Heart right ventricle (tissue), 16 donors: Measurements from ENCODE around the gene ZBTB40. TPM values are rescaled to one million over a fixed set of nuclear protein-coding genes. Genes with fewer than 3 reads are reported as not detected.

ENCODE experiments used
- ATAC-seq, 8 donors: fragments of 200-7000 bp; cut with Tn5 transposase; one replicate each; pipeline ENCODE4 v1.9.1; 2020; ENCODE audit warnings: mild to moderate bottlenecking in 8 of 8, moderate library complexity in 8 of 8, moderate number of reproducible peaks in 1 of 8
- DNase-seq, 2 donors: peaks; one replicate each; pipeline ENCODE4 v3.0.0-alpha.2; 2020
- H3K27ac ChIP-seq, 10 donors: fragments of 200-600 bp; sonication (generic) in 2 of 10; one replicate each; pipeline versions ENCODE4 v1.5.0 to v1.8.0; 2020 to 2022; ENCODE audit warnings: mild to moderate bottlenecking in 3 of 10
- H3K27me3 ChIP-seq, 7 donors: fragments of 200-600 bp; one replicate each; pipeline ENCODE4 v1.8.0; 2021 to 2022; ENCODE audit warnings: mild to moderate bottlenecking in 2 of 7
- H3K36me3 ChIP-seq, 9 donors: fragments of 200-600 bp; sonication (generic) in 1 of 9; one replicate each; pipeline versions ENCODE4 v1.5.0 to v1.8.0; 2020 to 2022; ENCODE audit warnings: mild to moderate bottlenecking in 2 of 9
- H3K4me1 ChIP-seq, 9 donors: fragments of 200-600 bp; sonication (generic) in 1 of 9; one replicate each; pipeline versions ENCODE4 v1.5.0 to v1.8.0; 2020 to 2022; ENCODE audit warnings: mild to moderate bottlenecking in 4 of 9
- H3K4me3 ChIP-seq, 10 donors: fragments of 200-600 bp; sonication (generic) in 2 of 10; one replicate each; pipeline versions ENCODE4 v1.5.0 to v1.8.0; 2020 to 2022; ENCODE audit warnings: mild to moderate bottlenecking in 7 of 10, moderate library complexity in 2 of 10
- H3K9me3 ChIP-seq, 11 donors: fragments of 200-600 bp in 10 of 11; sonication (generic) in 2 of 11; one replicate each; pipeline versions ENCODE4 v1.5.0 to v1.8.0; 2013 to 2022; ENCODE audit warnings: mild to moderate bottlenecking in 2 of 11, control low read depth in 1 of 11, moderate library complexity in 1 of 11
- WGBS, 2 donors: extraction: QIAGEN DNeasy Blood & Tissue Kit; methylation state at CpG; one replicate each; pipeline ENCODE4 v1.1.7; 2013; ENCODE audit warnings: inconsistent platforms in 1 of 2; 5-methylcytosine and 5-hydroxymethylcytosine counted together
- intact Hi-C, 10 donors: fragments of 100-400 bp; cut with DNase I; formaldehyde crosslinking; loops; one replicate each; pipeline versions ENCODE4 v1.11.1 to v1.14.2; 2022
- polyA plus RNA-seq, 2 donors: library from polyadenylated mRNA; stranded (reverse); fragments of 200-250 nt; gene quantifications; one replicate each; pipeline ENCODE4 v1.2.3, GENCODE V29; 2013
- total RNA-seq, 10 donors: library from RNA; stranded (reverse); fragmentation: NEBNext Ultra II Directional in 3 of 10; extraction: Animal tissue kit (Norgen Biotek cat#: 25700) in 3 of 10; gene quantifications; one replicate each; pipeline versions ENCODE4 v1.2.1 to v1.2.4, GENCODE V29; 2021 to 2023
- TF ChIP-seq, protein P1 (sequence below), 9 donors: fragments of 200-600 bp; sonication (generic) in 2 of 9; IDR thresholded peaks; one replicate each; pipeline versions ENCODE4 v1.5.0 to v1.8.0; 2021 to 2022; ENCODE audit warnings: antibody characterized with exemption in 9 of 9, mild to moderate bottlenecking in 5 of 9, moderate library complexity in 1 of 9
- donor health status: Arrhythmogenic right ventricular cardiomyopathy.
- donor health status: ischemic (EF 13 %, LVEDD 7.1; RV severe dilation, severe dysfunction).
- donor health status: healthy with polysubstance abuse.
- donor health status: DM: no; HTN: yes; CAD: no.
- donor health status: DM: no; HTN: no; CAD: no.
- donor health status: ischemic (EF 25% LVEDD 6.9; RV normal size, moderate dysfunction).
- donor health status: ischemic (EF 25% LVEDD 5.7; RV mildly dilated, moderate dysfunction).
- donor health status: healthy.
- donor health status: DM: yes; HTN: yes; CAD: no.
- donor health status: Ischemic cardiomyopathy.
- donor health status: ischemic (EF 35%, LVEDD 5.7; RV mildly dilated, moderate dysfunction).
- donor health status: nonischemic (EF 11% LVEDD 7.7; RV severe dilation, severe dysfunction).
- donor health status: DM: yes; HTN: yes; CAD: no.
- donor health status: PGD.
- donor health status: ischemic (EF 29% LVEDD 5.4; RV normal size, mild dysfunction).
- donor health status: nonischemic (EF 23%, LVEDD 6.1; RV moderate dilation, normal function).

The ZBTB40 gene
- total and polyA plus RNA-seq, 12 donors, result 3.2 to 18.2 (median 13.2) TPM

DNA sequence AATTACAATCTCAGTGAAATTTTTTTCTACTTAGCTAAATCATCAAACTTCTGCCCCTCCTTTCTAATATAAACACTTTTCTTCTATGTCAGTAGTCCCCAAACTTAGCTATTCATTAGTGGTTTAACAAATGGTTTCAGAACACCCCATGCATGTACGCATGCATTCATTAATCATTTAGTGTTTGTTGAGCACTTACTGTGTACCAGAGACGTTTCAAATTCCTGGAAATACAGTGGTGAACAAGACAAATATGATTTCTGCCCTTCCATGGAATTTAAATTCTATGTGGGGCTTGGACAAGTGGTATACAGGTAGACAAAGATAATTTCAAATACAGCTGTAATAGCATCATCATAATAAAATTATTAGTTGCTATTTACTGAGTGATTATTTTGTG is 1.5 kb downstream of the ZBTB40 start:
- H3K27me3 ChIP-seq, result no peaks in the 10 kb centered on the region
- peak overlapping the region in 7 of 10 donors; percentile 64 to 99 (median 90) for H3K4me3 ChIP-seq
- intact Hi-C loops, result loop anchor here in 1 of 10 donors (5.0 kb wide), 1 partner anchor 39 kb away; no protein-coding TSS in a partner anchor
- ATAC-seq (no peak), DNase-seq (no peak)
- TF ChIP-seq, protein P1, sequence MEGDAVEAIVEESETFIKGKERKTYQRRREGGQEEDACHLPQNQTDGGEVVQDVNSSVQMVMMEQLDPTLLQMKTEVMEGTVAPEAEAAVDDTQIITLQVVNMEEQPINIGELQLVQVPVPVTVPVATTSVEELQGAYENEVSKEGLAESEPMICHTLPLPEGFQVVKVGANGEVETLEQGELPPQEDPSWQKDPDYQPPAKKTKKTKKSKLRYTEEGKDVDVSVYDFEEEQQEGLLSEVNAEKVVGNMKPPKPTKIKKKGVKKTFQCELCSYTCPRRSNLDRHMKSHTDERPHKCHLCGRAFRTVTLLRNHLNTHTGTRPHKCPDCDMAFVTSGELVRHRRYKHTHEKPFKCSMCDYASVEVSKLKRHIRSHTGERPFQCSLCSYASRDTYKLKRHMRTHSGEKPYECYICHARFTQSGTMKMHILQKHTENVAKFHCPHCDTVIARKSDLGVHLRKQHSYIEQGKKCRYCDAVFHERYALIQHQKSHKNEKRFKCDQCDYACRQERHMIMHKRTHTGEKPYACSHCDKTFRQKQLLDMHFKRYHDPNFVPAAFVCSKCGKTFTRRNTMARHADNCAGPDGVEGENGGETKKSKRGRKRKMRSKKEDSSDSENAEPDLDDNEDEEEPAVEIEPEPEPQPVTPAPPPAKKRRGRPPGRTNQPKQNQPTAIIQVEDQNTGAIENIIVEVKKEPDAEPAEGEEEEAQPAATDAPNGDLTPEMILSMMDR (IDR thresholded peaks at IDR 0.05), result no peak
- WGBS, 2 donors, result 77 to 79% methylated on average over 2 of the region's 2 CpGs
- H3K27ac ChIP-seq, result peak overlapping the region in 7 of 10 donors; percentile 96 to 99 (median 97)
- H3K36me3 ChIP-seq, result no peaks in the 10 kb centered on the region
- H3K4me1 ChIP-seq, result peaks cover 3 to 63% (median 38%) of the 10 kb centered on the region in 9 donors
- no peaks in the 10 kb centered on the region for H3K9me3 ChIP-seq

DNA sequence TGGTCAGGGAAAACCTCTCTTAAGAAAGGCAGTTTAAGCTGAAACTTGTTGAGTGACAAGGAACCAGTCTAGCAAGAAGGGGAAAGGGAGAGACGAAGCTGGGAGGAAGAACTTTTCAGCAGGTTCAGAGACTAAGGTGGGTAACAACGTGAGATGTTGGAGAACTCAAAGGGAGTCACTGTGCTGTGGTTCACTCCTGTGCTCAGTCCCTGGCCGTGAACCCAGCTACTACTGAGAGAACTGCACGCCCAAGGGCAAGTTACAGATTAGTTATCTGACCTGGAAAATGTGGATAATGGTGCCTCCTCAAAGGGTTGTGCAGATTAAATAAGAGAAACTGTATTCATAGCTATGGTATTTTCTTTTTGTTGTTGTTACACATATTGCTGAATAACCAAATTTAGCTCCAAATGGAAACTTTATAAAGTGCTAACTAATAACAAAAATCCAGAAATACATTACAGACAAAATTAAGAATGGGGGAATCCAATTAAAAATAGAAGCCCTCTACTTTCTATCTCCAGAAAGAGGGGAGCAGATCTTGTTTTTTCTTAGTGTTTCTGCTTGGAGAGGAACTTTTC is 2.9 kb downstream of the ZBTB40 start:
- TF ChIP-seq, protein P1 (IDR thresholded peaks at IDR 0.05), result no peak
- ATAC-seq (no peak), DNase-seq (no peak)
- intact Hi-C loops, result loop anchor here in 2 of 10 donors (5.0 kb wide), 1 partner anchor 38 kb away; no protein-coding TSS in a partner anchor
- H3K27me3 ChIP-seq, result no peaks in the 10 kb centered on the region
- H3K27ac ChIP-seq, result peak overlapping the region in 4 of 10 donors; percentile 14 to 35 (median 22)
- H3K36me3 ChIP-seq, result no peaks in the 10 kb centered on the region
- peaks cover 3 to 64% (median 38%) of the 10 kb centered on the region in 9 donors for H3K4me1 ChIP-seq
- no peaks in the 10 kb centered on the region for H3K9me3 ChIP-seq
- H3K4me3 ChIP-seq, result no peak overlapping the region
- 41 to 59% methylated on average over 4 of the region's 4 CpGs for WGBS, 2 donors

DNA sequence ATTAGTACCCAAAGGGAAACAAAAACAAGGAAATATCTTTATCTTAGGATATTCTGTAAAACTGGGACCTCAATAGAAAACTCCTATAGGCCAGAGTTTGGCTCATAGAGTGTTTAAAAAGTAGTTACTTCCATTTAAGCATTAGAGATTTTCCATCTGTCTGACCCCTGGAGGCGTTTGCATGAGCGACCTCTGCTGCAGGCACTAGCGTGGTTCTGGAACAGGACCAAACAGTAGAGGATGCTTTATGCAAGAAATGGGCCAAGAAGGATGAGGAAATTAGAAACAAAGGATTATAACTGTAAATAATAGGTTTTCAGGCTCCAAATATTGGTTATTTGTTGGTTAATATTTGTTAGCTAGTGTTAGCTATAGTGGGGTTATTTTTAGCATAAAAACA is 5.7 kb downstream of the ZBTB40 start:
- Histone ChIP-seq H3K4me3 (no peak overlapping the region), H3K27ac (peak overlapping the region in 4 of 10 donors; percentile 3 to 31 (median 22)), H3K27me3 (no peaks in the 10 kb centered on the region), H3K9me3 (no peaks in the 10 kb centered on the region), H3K4me1 (peaks cover 3 to 78% (median 39%) of the 10 kb centered on the region in 9 donors), H3K36me3 (no peaks in the 10 kb centered on the region)
- intact Hi-C loops, result loop anchor here in 1 of 10 donors (5.0 kb wide), 1 partner anchor 35 kb away; no protein-coding TSS in a partner anchor
- peak in 1 of 8 donors; percentile 32 for ATAC-seq
- WGBS, 2 donors, result 13 to 17% methylated on average over 3 of the region's 3 CpGs
- TF ChIP-seq, protein P1 (IDR thresholded peaks at IDR 0.05), result peak in 6 of 9 donors; percentile 10 to 40 (median 24)
- DNase-seq, result no peak

DNA sequence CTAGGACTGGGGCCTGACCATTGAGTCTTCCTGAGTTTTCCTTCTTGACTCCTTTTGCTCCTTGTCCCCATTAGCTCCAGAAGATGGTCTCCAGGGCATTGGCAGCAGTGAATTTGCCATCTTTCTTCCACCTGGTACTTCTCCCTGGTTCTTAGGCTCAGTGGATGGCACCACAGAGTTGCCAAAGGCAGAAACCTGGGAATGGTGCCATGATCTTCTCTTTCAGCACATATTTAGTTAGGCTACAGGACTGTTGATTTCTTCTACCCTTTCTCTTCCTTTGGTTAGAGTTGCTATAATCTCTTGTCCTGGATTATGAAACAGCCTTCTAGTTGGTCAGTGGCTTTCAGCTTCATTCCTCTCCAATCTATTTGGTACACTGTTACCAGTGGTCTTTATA is 6.2 kb downstream of the ZBTB40 start:
- TF ChIP-seq, protein P1 (IDR thresholded peaks at IDR 0.05), result no peak
- H3K27ac ChIP-seq, result peak overlapping the region in 4 of 10 donors; percentile 3 to 27 (median 12)
- no peak overlapping the region for H3K4me3 ChIP-seq
- peak in 1 of 8 donors; percentile 51 for ATAC-seq
- H3K27me3 ChIP-seq, result no peaks in the 10 kb centered on the region
- peaks cover 3 to 74% (median 35%) of the 10 kb centered on the region in 9 donors for H3K4me1 ChIP-seq
- no peaks in the 10 kb centered on the region for H3K9me3 ChIP-seq
- H3K36me3 ChIP-seq, result no peaks in the 10 kb centered on the region
- intact Hi-C loops, result loop anchor here in 1 of 10 donors (5.0 kb wide), 1 partner anchor 34 kb away; no protein-coding TSS in a partner anchor
- DNase-seq, result no peak
